Duodenal mucosa (tissue), 2 donors: ENCODE measurements around the gene ATP8A2.

ENCODE experiments used
- H3K27ac ChIP-seq: one replicate; pipeline ENCODE4 v1.7.0; 2013; ENCODE audit warnings: low read depth, low read length
- H3K27me3 ChIP-seq, 2 donors: one replicate each; pipeline ENCODE4 v1.7.0; 2013; ENCODE audit warnings: low read length in 2 of 2, control low read depth in 1 of 2; ENCODE audit not compliant: insufficient read depth in 2 of 2, control insufficient read depth in 1 of 2
- H3K36me3 ChIP-seq, 2 donors: one replicate each; pipeline ENCODE4 v1.7.0; 2013; ENCODE audit warnings: low read length in 2 of 2, control low read depth in 1 of 2; ENCODE audit not compliant: insufficient read depth in 2 of 2, control insufficient read depth in 1 of 2
- H3K4me1 ChIP-seq, 2 donors: one replicate each; pipeline ENCODE4 v1.7.0; 2013; ENCODE audit warnings: low read length in 2 of 2, control low read depth in 1 of 2; ENCODE audit not compliant: insufficient read depth in 2 of 2, control insufficient read depth in 1 of 2
- H3K4me3 ChIP-seq, 2 donors: one replicate each; pipeline ENCODE4 v1.7.0; 2013; ENCODE audit warnings: low read length in 2 of 2, low read depth in 1 of 2
- H3K9ac ChIP-seq, 2 donors: one replicate each; pipeline ENCODE4 v1.7.0; 2013; ENCODE audit warnings: low read length in 2 of 2, low read depth in 1 of 2
- H3K9me3 ChIP-seq, 2 donors: one replicate each; pipeline ENCODE4 v1.7.0; 2013; ENCODE audit warnings: low read length in 2 of 2, control low read depth in 1 of 2; ENCODE audit not compliant: control insufficient read depth in 1 of 2

The ATP8A2 gene

GRCh38 chr13:25874064-25874737 is 502.4 kb downstream of the ATP8A2 start:
- Histone ChIP-seq H3K9ac (no peak overlapping the region), H3K4me1 (no peaks in the 10 kb centered on the region), H3K27ac (no peak overlapping the region), H3K4me3 (no peak overlapping the region), H3K9me3 (no peaks in the 10 kb centered on the region), H3K36me3 (no peaks in the 10 kb centered on the region), H3K27me3 (no peaks in the 10 kb centered on the region)

- Histone ChIP-seq H3K36me3 (no peaks in the 10 kb centered on the region), H3K9ac (no peak overlapping the region), H3K4me1 (no peaks in the 10 kb centered on the region), H3K27ac (no peak overlapping the region), H3K4me3 (no peak overlapping the region), H3K27me3 (no peaks in the 10 kb centered on the region), H3K9me3 (no peaks in the 10 kb centered on the region)
These were observed 503.1 kb downstream of the ATP8A2 start for GRCh38 chr13:25874907-25875306.

- H3K4me1 ChIP-seq: no peaks in the 10 kb centered on the region
- no peaks in the 10 kb centered on the region for H3K27me3 ChIP-seq
- H3K27ac ChIP-seq: no peak overlapping the region
- H3K4me3 ChIP-seq: no peak overlapping the region
- no peak overlapping the region for H3K9ac ChIP-seq
- no peaks in the 10 kb centered on the region for H3K36me3 ChIP-seq
- H3K9me3 ChIP-seq: no peaks in the 10 kb centered on the region
These were observed 504.5 kb downstream of the ATP8A2 start for GRCh38 chr13:25876247-25876646.

GRCh38 chr13:25879466-25879865 is 507.7 kb downstream of the ATP8A2 start:
- H3K36me3 ChIP-seq: no peaks in the 10 kb centered on the region
- H3K9ac ChIP-seq: no peak overlapping the region
- no peaks in the 10 kb centered on the region for H3K27me3 ChIP-seq
- no peak overlapping the region for H3K4me3 ChIP-seq
- H3K27ac ChIP-seq: no peak overlapping the region
- no peaks in the 10 kb centered on the region for H3K9me3 ChIP-seq
- no peaks in the 10 kb centered on the region for H3K4me1 ChIP-seq

- no peak overlapping the region for H3K9ac ChIP-seq
- no peaks in the 10 kb centered on the region for H3K9me3 ChIP-seq
- H3K27ac ChIP-seq: no peak overlapping the region
- no peak overlapping the region for H3K4me3 ChIP-seq
- H3K36me3 ChIP-seq: no peaks in the 10 kb centered on the region
- H3K4me1 ChIP-seq: no peaks in the 10 kb centered on the region
- no peaks in the 10 kb centered on the region for H3K27me3 ChIP-seq
These were observed 509.6 kb downstream of the ATP8A2 start for GRCh38 chr13:25881136-25881926.

GRCh38 chr13:25881971-25882451 is 510.2 kb downstream of the ATP8A2 start:
- H3K9me3 ChIP-seq: no peaks in the 10 kb centered on the region
- H3K9ac ChIP-seq: no peak overlapping the region
- no peaks in the 10 kb centered on the region for H3K27me3 ChIP-seq
- H3K27ac ChIP-seq: no peak overlapping the region
- H3K4me3 ChIP-seq: no peak overlapping the region
- H3K4me1 ChIP-seq: no peaks in the 10 kb centered on the region
- H3K36me3 ChIP-seq: no peaks in the 10 kb centered on the region

GRCh38 chr13:25882466-25883357 is 510.9 kb downstream of the ATP8A2 start:
- Histone ChIP-seq H3K4me1 (no peaks in the 10 kb centered on the region), H3K9ac (no peak overlapping the region), H3K36me3 (no peaks in the 10 kb centered on the region), H3K27me3 (no peaks in the 10 kb centered on the region), H3K4me3 (no peak overlapping the region), H3K9me3 (no peaks in the 10 kb centered on the region), H3K27ac (no peak overlapping the region)

- Histone ChIP-seq H3K9me3 (no peaks in the 10 kb centered on the region), H3K36me3 (no peaks in the 10 kb centered on the region), H3K9ac (no peak overlapping the region), H3K27me3 (no peaks in the 10 kb centered on the region), H3K27ac (no peak overlapping the region), H3K4me1 (no peaks in the 10 kb centered on the region), H3K4me3 (no peak overlapping the region)
These were observed 513.6 kb downstream of the ATP8A2 start for GRCh38 chr13:25885418-25885817.

- no peaks in the 10 kb centered on the region for H3K27me3 ChIP-seq
- no peaks in the 10 kb centered on the region for H3K9me3 ChIP-seq
- H3K9ac ChIP-seq: no peak overlapping the region
- H3K4me1 ChIP-seq: no peaks in the 10 kb centered on the region
- H3K4me3 ChIP-seq: no peak overlapping the region
- H3K36me3 ChIP-seq: no peaks in the 10 kb centered on the region
- no peak overlapping the region for H3K27ac ChIP-seq
These were observed 514.9 kb downstream of the ATP8A2 start for GRCh38 chr13:25886438-25887214.
